Measurements from ENCODE around the gene PDE5A. TPM values are rescaled to one million over a fixed set of nuclear protein-coding genes. Genes with fewer than 3 reads are reported as not detected.

The PDE5A gene
- total and polyA plus RNA-seq, 10 of the 15 experiments (the other 5 are each of a cell fraction or from before 2014, with no cell fraction given), result under 0.01 to 3.9 (median 0.26) TPM; not detected in 1

DNA sequence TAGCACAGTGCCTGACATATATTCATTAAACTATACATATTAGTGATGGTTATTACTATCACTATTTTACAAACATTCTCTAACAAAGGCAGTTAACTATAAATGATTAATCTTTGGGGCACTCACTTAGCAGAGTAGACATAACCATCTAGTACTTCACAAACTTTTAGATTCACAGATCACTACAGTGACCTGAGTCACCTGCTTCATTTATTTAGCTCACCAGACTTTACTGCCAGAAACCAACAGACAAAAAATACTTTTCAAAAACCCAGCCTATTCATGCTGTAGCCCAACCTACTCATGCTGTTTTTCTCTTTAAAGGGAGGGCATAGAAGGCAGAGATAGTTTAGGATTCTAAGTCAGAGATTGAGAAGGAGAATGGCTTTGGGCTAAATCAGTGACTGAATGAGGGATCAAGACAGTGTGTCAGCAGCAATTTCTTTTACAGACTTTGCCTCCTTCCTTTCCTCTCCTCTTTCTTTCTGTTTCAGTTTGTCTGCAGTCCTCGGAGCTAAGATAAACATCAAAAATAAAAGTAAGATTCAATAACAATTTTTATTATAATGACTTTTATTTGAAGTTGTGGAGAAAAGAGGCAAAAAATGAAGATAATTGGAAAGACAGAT lies 34.7 kb upstream of the PDE5A start:
- Histone ChIP-seq H4K20me1 (ENCODE audit: control insufficient read depth, insufficient read depth) (no peaks in the 10 kb centered on the region), H2AFZ (ENCODE audit: control insufficient read depth, low read depth, low read length) (peak overlapping the region; percentile 68), H3K9me3 (replicated peaks; ENCODE audit: control insufficient read depth, insufficient read depth, low read length) (no peaks in the 10 kb centered on the region), H3K36me3 (ENCODE audit: control insufficient read depth in 2 of 2, insufficient read depth in 2 of 2, low read length in 1 of 2) (no peaks in the 10 kb centered on the region), H3K27ac (ENCODE audit: control insufficient read depth, insufficient read depth) (peak overlapping the region; percentile 55), H3K79me2 (ENCODE audit: control insufficient read depth, insufficient read depth, low read length) (no peaks in the 10 kb centered on the region), H3K4me2 (ENCODE audit: control insufficient read depth, insufficient read depth) (peak overlapping the region; percentile 56), H3K4me1 (ENCODE audit: control insufficient read depth, insufficient read depth, low read length) (peaks cover 3% of the 10 kb centered on the region; the same call in 1 of the 2 replicates), H3K27me3 (replicated peaks in 1 of 2; ENCODE audit: control insufficient read depth in 2 of 2, insufficient read depth in 2 of 2, low read length in 1 of 2) (no peaks in the 10 kb centered on the region), H3K4me3 (peak overlapping the region; percentile 38), H3K9ac (ENCODE audit: control insufficient read depth, insufficient read depth, low read length) (no peak overlapping the region; the same call in 1 of the 2 replicates)
- ChIA-PET CTCF (interaction anchor here (1.7 kb wide), 1 partner anchor 34 kb away, joined by 7 read pairs; the partner anchor contains the start of gene PDE5A), SMC1A (ENCODE audit: uncharacterized antibody, unreplicated experiment) (interaction anchor here (0.9 to 1.4 kb wide), 4 partner anchors 9 to 35 kb away, joined by 3 to 8 read pairs (median 4); partner anchors contain the start of gene PDE5A), POLR2A (interaction anchor here (1.2 kb wide), 1 partner anchor 27 kb away, joined by 3 read pairs; no protein-coding TSS in a partner anchor), RAD21 (ENCODE audit: unreplicated experiment) (interaction anchor here (1.0 to 1.6 kb wide), 3 partner anchors 10 to 34 kb away, joined by 3 to 7 read pairs (median 4); partner anchors contain the start of gene PDE5A)
- peak; percentile 79 for ATAC-seq
- in situ Hi-C loops (cut with MboI), result no loop called here
- intact Hi-C loops (cut with micrococcal nuclease; ENCODE audit: unreplicated experiment), result no loop called here
- BruUV-seq (replicated peaks), result no TSS peak
- FAIRE-seq, result no peak
- no peak for DNase-seq (ENCODE audit: low read depth, low spot score)
- TF ChIP-seq BCLAF1 (IDR thresholded peaks at IDR 0.05) (no peak), EP300 (IDR thresholded peaks at IDR 0.05; ENCODE audit: borderline replicate concordance in 1 of 2, control insufficient read depth in 1 of 2, low read depth in 2 of 2, low read length in 2 of 2) (no peak)
- 44% methylated on average over 1 of the region's 1 CpG for WGBS (ENCODE audit: insufficient coverage, insufficient replicate concordance, low lambda C conversion rate, missing lambda C conversion rate)

Measured in GM12878 (cell line).